SJCRH30 (cell line): ENCODE measurements around the gene LCN10. TPM values are rescaled to one million over a fixed set of nuclear protein-coding genes. Genes with fewer than 3 reads are reported as not detected.
"Not testable (repeated sequence)": the region's sequence is repeated elsewhere in the genome, so short reads cannot be mapped to it uniquely, and the experiment has no call there.

ENCODE experiments used
- DNase-seq, 2 experiments: peaks; one replicate each; pipeline ENCODE4 v3.0.0-alpha.2; 2015 to 2020
- H3K27ac ChIP-seq: fragments of 250-450 bp; sonication (Bioruptor Pico); 2 replicates; pipeline ENCODE4 v1.5.1; 2020; ENCODE audit warnings: mild to moderate bottlenecking, moderate library complexity
- H3K27me3 ChIP-seq: fragments of 250-450 bp; sonication (Bioruptor Pico); 2 replicates; pipeline ENCODE4 v1.5.1; 2020; ENCODE audit warnings: mild to moderate bottlenecking, moderate library complexity
- H3K36me3 ChIP-seq: fragments of 250-450 bp; sonication (Bioruptor Pico); 2 replicates; pipeline ENCODE4 v1.5.1; 2020; ENCODE audit warnings: mild to moderate bottlenecking, moderate library complexity
- H3K4me1 ChIP-seq: fragments of 250-450 bp; sonication (Bioruptor Pico); 2 replicates; pipeline ENCODE4 v1.5.1; 2020; ENCODE audit warnings: mild to moderate bottlenecking, moderate library complexity
- H3K4me3 ChIP-seq: fragments of 250-450 bp; sonication (Bioruptor Pico); 2 replicates; pipeline ENCODE4 v1.5.1; 2020; ENCODE audit warnings: mild to moderate bottlenecking, moderate library complexity
- H3K9me3 ChIP-seq: fragments of 250-450 bp; sonication (Bioruptor Pico); replicated peaks from 2 replicates; pipeline ENCODE4 v1.5.1; 2020; ENCODE audit warnings: mild to moderate bottlenecking, moderate library complexity
- total RNA-seq: library from RNA; depleted of rRNA; stranded (reverse); fragments of >200 nt; shearing (Covaris generic); gene quantifications from 2 replicates; pipeline ENCODE4 v1.2.3, GENCODE V29; 2014; rRNA removed

The LCN10 gene
- 0.10 TPM in 1 of 2 replicates, not detected in the other for total RNA-seq

GRCh38 chr9:136742591-136743391 is at the start of gene LCN10:
Gene LCN10, minus strand, starts transcription at chr9:136742940. Its CDS starts 37 bp downstream, at chr9:136742903.
- Histone ChIP-seq H3K4me3 (no peak within 1 kb of the TSS), H3K27ac (no peak within 1 kb of the TSS), H3K36me3 (no peaks in the 10 kb centered on the region), H3K27me3 (peaks cover 32% of the 10 kb centered on the region), H3K4me1 (peaks cover 15% of the 10 kb centered on the region), H3K9me3 (no peaks in the 10 kb centered on the region)
- DNase-seq, result peak; percentile 88 to 90

GRCh38 chr9:136791516-136792276 is 49.0 kb upstream of the LCN10 start:
- Histone ChIP-seq H3K27ac (peak overlapping the region; percentile 33; the same call in 1 of the 2 replicates), H3K4me1 (peaks cover 36% of the 10 kb centered on the region), H3K36me3 (no peaks in the 10 kb centered on the region), H3K27me3 (no peaks in the 10 kb centered on the region; the same call in none of the 2 replicates), H3K9me3 (no peaks in the 10 kb centered on the region), H3K4me3 (peak overlapping the region; percentile 69)
- peak; percentile 55 to 64 for DNase-seq

- DNase-seq, result peak; percentile 100
- no peaks in the 10 kb centered on the region; the same call in none of the 2 replicates for H3K27me3 ChIP-seq
- peaks cover 28% of the 10 kb centered on the region for H3K4me1 ChIP-seq
- H3K4me3 ChIP-seq, result peak within 1 kb of the TSS; percentile 69
- H3K9me3 ChIP-seq, result no peaks in the 10 kb centered on the region
- peak within 1 kb of the TSS; percentile 33; the same call in 1 of the 2 replicates for H3K27ac ChIP-seq
- no peaks in the 10 kb centered on the region for H3K36me3 ChIP-seq
Observed at GRCh38 chr9:136790640-136791515, 48.1 kb upstream of the LCN10 start, which contains the start of gene TMEM141. Gene TMEM141, plus strand, starts transcription at chr9:136791344. Its CDS starts 27 bp downstream, at chr9:136791371.

GRCh38 chr9:136789523-136789937 is 46.8 kb upstream of the LCN10 start:
- Histone ChIP-seq H3K36me3 (no peaks in the 10 kb centered on the region), H3K9me3 (no peaks in the 10 kb centered on the region), H3K4me1 (peaks cover 23% of the 10 kb centered on the region), H3K4me3 (no peak overlapping the region), H3K27me3 (no peaks in the 10 kb centered on the region; the same call in none of the 2 replicates), H3K27ac (no peak overlapping the region)
- peak in 1 of 2 experiments; percentile 59 for DNase-seq

- not testable (repeated sequence) for H3K36me3 ChIP-seq, H3K27ac ChIP-seq, H3K4me3 ChIP-seq, H3K27me3 ChIP-seq, H3K9me3 ChIP-seq, DNase-seq
- H3K4me1 ChIP-seq, result peaks cover 23% of the 10 kb centered on the region
Observed at GRCh38 chr9:136788644-136789522, 46.1 kb upstream of the LCN10 start.

GRCh38 chr9:136787690-136788400 is 45.1 kb upstream of the LCN10 start:
- no peak overlapping the region for H3K4me3 ChIP-seq
- peaks cover 3% of the 10 kb centered on the region for H3K27me3 ChIP-seq
- peaks cover 25% of the 10 kb centered on the region for H3K4me1 ChIP-seq
- no peaks in the 10 kb centered on the region; the same call in 1 of the 2 replicates for H3K9me3 ChIP-seq
- H3K27ac ChIP-seq, result no peak overlapping the region
- no peaks in the 10 kb centered on the region for H3K36me3 ChIP-seq
- peak; percentile 67 to 90 for DNase-seq

- H3K27ac ChIP-seq, H3K4me3 ChIP-seq, H3K36me3 ChIP-seq, H3K9me3 ChIP-seq, H3K27me3 ChIP-seq, DNase-seq: not testable (repeated sequence)
- peaks cover 26% of the 10 kb centered on the region for H3K4me1 ChIP-seq
Observed at GRCh38 chr9:136786983-136787382, 44.2 kb upstream of the LCN10 start.

- Histone ChIP-seq H3K36me3 (no peaks in the 10 kb centered on the region), H3K4me3 (no peak overlapping the region), H3K27me3 (peaks cover 4% of the 10 kb centered on the region), H3K4me1 (peaks cover 26% of the 10 kb centered on the region), H3K27ac (no peak overlapping the region), H3K9me3 (no peaks in the 10 kb centered on the region; the same call in 1 of the 2 replicates)
- no peak for DNase-seq
Observed at GRCh38 chr9:136786451-136786850, 43.7 kb upstream of the LCN10 start.

GRCh38 chr9:136785565-136786355 is 43.0 kb upstream of the LCN10 start:
- not testable (repeated sequence) for H3K27ac ChIP-seq, H3K36me3 ChIP-seq, H3K4me3 ChIP-seq, DNase-seq, H3K9me3 ChIP-seq
- Histone ChIP-seq H3K27me3 (peaks cover 10% of the 10 kb centered on the region), H3K4me1 (peaks cover 26% of the 10 kb centered on the region)

- DNase-seq, result no peak
- no peaks in the 10 kb centered on the region; the same call in 1 of the 2 replicates for H3K9me3 ChIP-seq
- H3K4me3 ChIP-seq, result no peak overlapping the region
- peaks cover 22% of the 10 kb centered on the region for H3K4me1 ChIP-seq
- H3K27me3 ChIP-seq, result peaks cover 14% of the 10 kb centered on the region
- no peak overlapping the region for H3K27ac ChIP-seq
- no peaks in the 10 kb centered on the region for H3K36me3 ChIP-seq
Observed at GRCh38 chr9:136784997-136785361, 42.2 kb upstream of the LCN10 start.

GRCh38 chr9:136784249-136784996 is 41.7 kb upstream of the LCN10 start:
- Histone ChIP-seq H3K4me1 (peaks cover 16% of the 10 kb centered on the region), H3K4me3 (no peak overlapping the region), H3K36me3 (no peaks in the 10 kb centered on the region), H3K27me3 (peaks cover 19% of the 10 kb centered on the region), H3K9me3 (no peaks in the 10 kb centered on the region; the same call in 1 of the 2 replicates), H3K27ac (no peak overlapping the region)
- DNase-seq, result peak in 1 of 2 experiments; percentile 65

- no peak for DNase-seq
- H3K4me3 ChIP-seq, result no peak overlapping the region
- H3K27ac ChIP-seq, result no peak overlapping the region
- no peaks in the 10 kb centered on the region; the same call in 1 of the 2 replicates for H3K9me3 ChIP-seq
- no peaks in the 10 kb centered on the region for H3K36me3 ChIP-seq
- peaks cover 29% of the 10 kb centered on the region for H3K27me3 ChIP-seq
- H3K4me1 ChIP-seq, result peaks cover 4% of the 10 kb centered on the region; the same call in 1 of the 2 replicates
Observed at GRCh38 chr9:136782452-136782851, 39.7 kb upstream of the LCN10 start.
